Left ventricle myocardium inferior (tissue), 1 donor: ENCODE measurements around the gene A2M. TPM values are rescaled to one million over a fixed set of nuclear protein-coding genes. Genes with fewer than 3 reads are reported as not detected.

Experiments
- DNase-seq: peaks from one replicate; pipeline ENCODE4 v3.0.0-alpha.2; 2020
- H3K27ac ChIP-seq: fragments of 200-600 bp; replicated peaks from 2 replicates; pipeline ENCODE4 v1.8.0; 2021
- H3K27me3 ChIP-seq: fragments of 200-600 bp; 2 replicates; pipeline ENCODE4 v1.8.0; 2021; ENCODE audit warnings: low read depth
- H3K36me3 ChIP-seq: fragments of 200-600 bp; 2 replicates; pipeline ENCODE4 v1.8.0; 2021
- H3K4me1 ChIP-seq: fragments of 200-600 bp; 2 replicates; pipeline ENCODE4 v1.8.0; 2021
- H3K4me3 ChIP-seq: fragments of 200-600 bp; 2 replicates; pipeline ENCODE4 v1.8.0; 2021; ENCODE audit warnings: mild to moderate bottlenecking, moderate library complexity
- H3K9me3 ChIP-seq: fragments of 200-600 bp; replicated peaks from 2 replicates; pipeline ENCODE4 v1.8.0; 2021
- CTCF ChIP-seq: fragments of 200-600 bp; IDR thresholded peaks from 2 replicates; pipeline ENCODE4 v1.8.0; 2021; ENCODE audit warnings: antibody characterized with exemption, mild to moderate bottlenecking, borderline replicate concordance
- intact Hi-C: fragments of 100-400 bp; cut with micrococcal nuclease; formaldehyde crosslinking; loops from one replicate; pipeline ENCODE4 v1.11.0; 2022
- total RNA-seq: library from RNA; stranded (reverse); fragmentation: NEBNext Ultra II Directional; extraction: Animal tissue kit (Norgen Biotek cat#: 25700); gene quantifications from one replicate; pipeline ENCODE4 v1.2.1, GENCODE V29; 2021
- donor health status: DM: no; HTN: yes; CAD: no; lungs with severe emphysema.

The A2M gene
- total RNA-seq, 1 donor from 2014 or later: 502 TPM

- Histone ChIP-seq H3K4me1 (peaks cover 15% of the 10 kb centered on the region), H3K27me3 (no peaks in the 10 kb centered on the region), H3K36me3 (no peaks in the 10 kb centered on the region), H3K9me3 (no peaks in the 10 kb centered on the region), H3K4me3 (no peak overlapping the region), H3K27ac (no peak overlapping the region)
- intact Hi-C loops: no loop called here
- DNase-seq: no peak
- TF ChIP-seq CTCF: peak; percentile 79
Measured at GRCh38 chr12:9039397-9039977, 76.2 kb downstream of the A2M start.

GRCh38 chr12:9037431-9037830 lies 78.3 kb downstream of the A2M start:
- Histone ChIP-seq H3K27me3 (no peaks in the 10 kb centered on the region), H3K4me1 (peaks cover 15% of the 10 kb centered on the region), H3K36me3 (no peaks in the 10 kb centered on the region), H3K4me3 (no peak overlapping the region), H3K27ac (no peak overlapping the region), H3K9me3 (no peaks in the 10 kb centered on the region)
- intact Hi-C loops: no loop called here
- TF ChIP-seq CTCF: no peak
- DNase-seq: no peak

GRCh38 chr12:9036227-9036626 lies 79.5 kb downstream of the A2M start:
- intact Hi-C loops: no loop called here
- H3K9me3 ChIP-seq: no peaks in the 10 kb centered on the region
- no peak overlapping the region for H3K4me3 ChIP-seq
- no peak for TF ChIP-seq CTCF
- H3K27ac ChIP-seq: no peak overlapping the region
- DNase-seq: no peak
- no peaks in the 10 kb centered on the region for H3K27me3 ChIP-seq
- H3K4me1 ChIP-seq: peaks cover 8% of the 10 kb centered on the region
- H3K36me3 ChIP-seq: no peaks in the 10 kb centered on the region

GRCh38 chr12:9034095-9034494 lies 81.6 kb downstream of the A2M start:
- DNase-seq: no peak
- H3K9me3 ChIP-seq: no peaks in the 10 kb centered on the region
- no peaks in the 10 kb centered on the region for H3K27me3 ChIP-seq
- TF ChIP-seq CTCF: no peak
- no peaks in the 10 kb centered on the region for H3K36me3 ChIP-seq
- intact Hi-C loops: no loop called here
- H3K27ac ChIP-seq: no peak overlapping the region
- peaks cover 3% of the 10 kb centered on the region for H3K4me1 ChIP-seq
- no peak overlapping the region for H3K4me3 ChIP-seq

GRCh38 chr12:9033265-9033887 lies 82.3 kb downstream of the A2M start:
- H3K9me3 ChIP-seq: no peaks in the 10 kb centered on the region
- intact Hi-C loops: no loop called here

More at GRCh38 chr12:9033265-9033887, 82.3 kb downstream of the A2M start:
- Histone ChIP-seq H3K4me1 (no peaks in the 10 kb centered on the region), H3K27me3 (no peaks in the 10 kb centered on the region), H3K27ac (no peak overlapping the region), H3K36me3 (no peaks in the 10 kb centered on the region), H3K4me3 (no peak overlapping the region)
- no peak for TF ChIP-seq CTCF
- DNase-seq: no peak
